Measurements from ENCODE around the gene HERC2. TPM values are rescaled to one million over a fixed set of nuclear protein-coding genes. Genes with fewer than 3 reads are reported as not detected.
"Not testable (repeated sequence)": the region's sequence is repeated elsewhere in the genome, so short reads cannot be mapped to it uniquely, and the experiment has no call there.

Gene HERC2
- total RNA-seq: 10 to 100 TPM; 42.4 to 63.0 (median 53.0) TPM
- 10 to 100 TPM; 24.9 to 39.8 (median 38.0) TPM for polyA plus RNA-seq
- long read RNA-seq, donor 1, partial matches to known transcripts: 0 of 6 reads
- long read RNA-seq, donor 1, other reads (novel, unspliced or antisense): 0 of 6 reads
- long read RNA-seq, donor 2: 0 reads
- long read RNA-seq, donor 3, partial matches to known transcripts: 16 of 17 reads
- long read RNA-seq, donor 3, other reads (novel, unspliced or antisense): 0 of 17 reads
- long read RNA-seq, donor 4, partial matches to known transcripts: 13 of 13 reads
- long read RNA-seq, donor 4, other reads (novel, unspliced or antisense): 0 of 13 reads
- long read RNA-seq, donor 5, partial matches to known transcripts: 11 of 11 reads
- long read RNA-seq, donor 5, other reads (novel, unspliced or antisense): 0 of 11 reads
- long read RNA-seq, donor 6, partial matches to known transcripts: 17 of 19 reads
- long read RNA-seq, donor 6, other reads (novel, unspliced or antisense): 2 of 19 reads
- long read RNA-seq, donor 7: 0 reads
- long read RNA-seq, donor 8, partial matches to known transcripts: 19 of 19 reads
- long read RNA-seq, donor 8, other reads (novel, unspliced or antisense): 0 of 19 reads
- long read RNA-seq, donor 9, partial matches to known transcripts: 0 of 1 reads
- long read RNA-seq, donor 9, other reads (novel, unspliced or antisense): 0 of 1 reads
- long read RNA-seq, donor 10, partial matches to known transcripts: 0 of 1 reads
- long read RNA-seq, donor 10, other reads (novel, unspliced or antisense): 0 of 1 reads

DNA sequence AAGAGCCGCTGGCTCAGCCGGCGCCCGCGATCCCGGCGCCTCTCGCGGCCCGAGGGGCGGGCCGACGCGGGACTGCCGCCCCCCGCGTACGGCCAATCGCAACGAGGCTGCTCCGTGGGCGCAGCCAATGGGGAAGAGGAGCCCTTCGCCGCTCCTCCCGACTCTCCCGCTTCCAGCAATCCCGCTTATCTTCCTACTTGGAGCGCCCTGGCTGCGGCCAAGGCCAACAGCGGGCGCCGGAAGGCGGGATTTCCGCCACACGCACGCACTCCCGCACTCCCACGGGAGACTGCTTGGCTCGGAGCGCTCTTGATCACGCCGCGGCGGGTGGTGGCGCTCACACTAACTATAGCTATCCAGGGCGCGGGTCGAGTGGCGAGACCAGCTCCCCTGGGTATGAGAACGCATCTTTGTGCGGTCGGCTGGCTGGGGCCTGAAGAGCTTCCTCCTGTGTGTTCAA lies at the start of gene HERC2:
HERC2 (minus strand) TSS at position 51 of the 460 bp plus-strand sequence. CDS start 746 bp downstream, outside the sequence.
- H3K9me3 ChIP-seq (replicated peaks in 1 of 3); H3K27me3 ChIP-seq; H3K4me1 ChIP-seq (replicated peaks in 1 of 2); DNase-seq; H3K36me3 ChIP-seq (replicated peaks in 1 of 2); intact Hi-C loops (cut with DNase I): not testable (repeated sequence)
- Histone ChIP-seq H3K27ac (peak within 1 kb of the TSS in 1 of 5 donors; percentile 52), H3K4me3 (peak within 1 kb of the TSS in 1 of 4 donors; percentile 38)
- WGBS, 4 donors: no CpG with 5 or more reads among the region's 52 CpGs

DNA sequence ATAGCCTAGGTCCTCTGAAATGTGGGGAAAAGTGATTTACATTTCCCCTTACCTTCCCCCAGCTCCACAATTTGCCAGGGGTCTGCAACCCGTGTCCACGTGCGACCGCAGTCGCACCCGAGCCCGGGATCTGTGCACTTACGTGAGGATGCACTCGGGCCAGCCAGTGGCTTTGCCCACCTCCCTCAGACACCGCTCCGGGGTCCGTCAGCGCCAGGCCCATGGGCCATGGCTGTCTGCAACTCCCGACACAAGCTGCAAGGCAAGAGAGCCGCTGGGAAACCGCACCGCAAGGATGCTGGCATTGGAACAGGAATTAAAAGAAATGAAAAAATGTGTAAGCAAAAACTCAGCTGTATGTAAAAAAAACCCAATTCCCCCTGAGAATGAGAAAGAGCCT lies 43.5 kb upstream of the HERC2 start:
- WGBS, 4 donors: 84 to 92% methylated on average over 7 to 9 of the region's 17 CpGs; no CpG with 5 or more reads in 2 of the 4 donors

DNA sequence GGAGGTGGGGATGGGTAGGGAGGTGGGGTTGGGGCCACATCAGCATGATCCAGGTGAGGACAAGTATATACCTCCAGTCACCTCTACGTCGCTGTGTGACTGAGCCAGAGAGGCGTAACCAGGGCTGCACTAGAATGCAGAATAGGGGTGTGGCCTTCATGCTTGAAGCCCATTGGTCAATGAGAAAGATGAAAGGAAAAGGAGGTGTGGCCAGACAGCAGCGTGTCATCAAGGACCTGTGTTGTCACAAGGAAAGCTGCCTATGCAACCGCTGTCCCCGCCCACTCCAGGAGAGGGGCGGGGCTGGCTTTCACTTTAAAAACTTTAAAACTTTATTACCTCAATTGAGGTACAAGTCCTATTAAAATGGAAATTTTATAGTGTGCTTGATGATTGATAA lies 36.0 kb upstream of the HERC2 start, which contains the start of gene GOLGA6L24:
GOLGA6L24 (minus strand) TSS at position 101 of the 400 bp plus-strand sequence; CDS start at position 40, 61 bp downstream.
- no CpG with 5 or more reads among the region's 7 CpGs for WGBS, 4 donors
- intact Hi-C loops (cut with DNase I); H3K4me1 ChIP-seq (replicated peaks in 1 of 2): not testable (repeated sequence)

More for the DNA sequence above, 43.5 kb upstream of the HERC2 start:
- peak in 1 of 7 donors; percentile 0 for DNase-seq
- H3K36me3 ChIP-seq (replicated peaks in 1 of 2); H3K4me1 ChIP-seq (replicated peaks in 1 of 2); intact Hi-C loops (cut with DNase I); H3K27me3 ChIP-seq; H3K27ac ChIP-seq; H3K9me3 ChIP-seq (replicated peaks in 1 of 3); H3K4me3 ChIP-seq: not testable (repeated sequence)

GRCh38 chr15:28321358-28322078 lies 461 bp downstream of the HERC2 start:
- DNase-seq; intact Hi-C loops (cut with DNase I); H3K27me3 ChIP-seq; H3K9me3 ChIP-seq (replicated peaks in 1 of 3); H3K4me1 ChIP-seq (replicated peaks in 1 of 2); H3K36me3 ChIP-seq (replicated peaks in 1 of 2): not testable (repeated sequence)
- peak overlapping the region in 1 of 5 donors; percentile 52 for H3K27ac ChIP-seq
- H3K4me3 ChIP-seq: peak overlapping the region in 1 of 4 donors; percentile 38
- WGBS, 4 donors: 1 to 4% (median 2%) methylated on average over 4 to 10 of the region's 39 CpGs

More for the DNA sequence above, 36.0 kb upstream of the HERC2 start, which contains the start of gene GOLGA6L24:
- H3K9me3 ChIP-seq (replicated peaks in 1 of 3); H3K27me3 ChIP-seq; H3K27ac ChIP-seq; DNase-seq; H3K4me3 ChIP-seq; H3K36me3 ChIP-seq (replicated peaks in 1 of 2): not testable (repeated sequence)

GRCh38 chr15:28319725-28320124 lies 2.3 kb downstream of the HERC2 start:
- H3K9me3 ChIP-seq (replicated peaks in 1 of 3); H3K4me1 ChIP-seq (replicated peaks in 1 of 2); intact Hi-C loops (cut with DNase I); DNase-seq; H3K27me3 ChIP-seq; H3K27ac ChIP-seq; H3K4me3 ChIP-seq; H3K36me3 ChIP-seq (replicated peaks in 1 of 2): not testable (repeated sequence)
- 89 to 98% (median 95%) methylated on average over 1 of the region's 1 CpG for WGBS, 4 donors

GRCh38 chr15:28318828-28319227 lies 3.2 kb downstream of the HERC2 start:
- H3K27me3 ChIP-seq; H3K4me1 ChIP-seq (replicated peaks in 1 of 2); H3K36me3 ChIP-seq (replicated peaks in 1 of 2); intact Hi-C loops (cut with DNase I); H3K27ac ChIP-seq; H3K4me3 ChIP-seq; H3K9me3 ChIP-seq (replicated peaks in 1 of 3); DNase-seq: not testable (repeated sequence)
- 100% methylated on average over 1 of the region's 3 CpGs; no CpG with 5 or more reads in 3 of the 4 donors for WGBS, 4 donors

DNA sequence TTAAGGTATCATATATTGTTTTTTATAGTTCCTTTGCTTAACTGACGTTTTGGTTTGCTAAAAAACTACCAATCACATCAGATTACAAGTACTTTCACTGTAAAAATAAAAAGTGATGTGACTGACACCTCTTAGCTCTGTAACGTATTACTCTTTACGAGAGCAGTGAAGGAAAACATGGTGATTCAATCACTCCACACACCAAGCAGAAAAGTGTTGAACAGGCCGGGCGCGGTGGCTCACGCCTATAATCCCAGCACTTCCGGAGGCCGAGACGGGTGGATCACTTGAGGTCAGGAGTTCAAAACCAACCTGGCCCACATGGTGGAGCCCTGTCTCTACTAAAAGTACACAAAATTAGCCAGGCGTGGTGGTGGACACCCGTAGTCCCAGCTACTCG lies 3.9 kb downstream of the HERC2 start:
- H3K36me3 ChIP-seq (replicated peaks in 1 of 2); H3K27me3 ChIP-seq; H3K4me1 ChIP-seq (replicated peaks in 1 of 2); H3K4me3 ChIP-seq; H3K9me3 ChIP-seq (replicated peaks in 1 of 3); H3K27ac ChIP-seq; intact Hi-C loops (cut with DNase I); DNase-seq: not testable (repeated sequence)
- 92 to 95% (median 93%) methylated on average over 12 to 13 of the region's 13 CpGs for WGBS, 4 donors

DNA sequence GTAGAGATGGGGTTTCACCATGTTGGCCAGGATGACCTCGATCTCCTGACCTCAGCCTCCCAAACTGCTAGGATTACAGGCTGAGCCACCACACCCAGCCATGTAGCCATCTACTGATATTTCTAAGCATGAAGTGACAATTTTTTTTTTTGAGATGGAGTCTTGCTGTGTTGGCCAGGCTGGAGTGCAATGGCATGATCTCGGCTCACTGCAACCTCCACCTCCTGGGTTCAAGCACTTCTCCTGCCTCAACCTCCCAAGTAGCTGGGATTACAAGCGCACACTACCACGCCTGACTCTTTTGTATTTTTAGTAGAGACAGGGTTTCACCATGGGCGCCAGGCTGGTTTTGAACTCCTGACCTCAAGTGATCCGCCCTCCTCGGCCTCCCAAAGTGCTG lies 5.0 kb downstream of the HERC2 start:
- H3K4me1 ChIP-seq (replicated peaks in 1 of 2); DNase-seq; intact Hi-C loops (cut with DNase I); H3K36me3 ChIP-seq (replicated peaks in 1 of 2); H3K27me3 ChIP-seq; H3K27ac ChIP-seq; H3K9me3 ChIP-seq (replicated peaks in 1 of 3); H3K4me3 ChIP-seq: not testable (repeated sequence)
- 98 to 99% (median 99%) methylated on average over 7 of the region's 7 CpGs for WGBS, 4 donors

- H3K36me3 ChIP-seq (replicated peaks in 1 of 2): not testable (repeated sequence)
- WGBS, 4 donors: 87 to 89% (median 88%) methylated on average over 8 to 10 of the region's 11 CpGs
These were observed 11.5 kb downstream of the HERC2 start for GRCh38 chr15:28310454-28310853.

DNA sequence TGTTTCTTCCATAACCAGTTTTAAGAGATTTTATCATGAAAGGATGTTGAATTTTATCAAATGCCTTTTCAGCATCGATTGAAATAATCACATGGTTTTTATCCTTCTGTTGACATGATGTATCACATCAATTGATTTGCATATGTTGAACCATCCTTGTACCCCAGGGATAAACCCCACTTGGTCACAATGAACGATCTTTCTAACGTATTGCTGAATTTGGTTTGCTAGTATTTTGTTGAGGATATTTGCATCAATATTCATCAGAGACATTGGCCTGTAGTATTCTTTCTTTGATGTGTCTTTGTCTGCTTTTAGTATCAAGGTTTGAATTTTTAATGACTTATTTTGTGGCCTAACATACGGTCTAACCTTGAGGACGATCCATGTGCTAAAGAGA lies 13.3 kb downstream of the HERC2 start:
- H3K4me1 ChIP-seq (replicated peaks in 1 of 2); H3K27ac ChIP-seq; H3K27me3 ChIP-seq; H3K36me3 ChIP-seq (replicated peaks in 1 of 2); DNase-seq; H3K4me3 ChIP-seq; H3K9me3 ChIP-seq (replicated peaks in 1 of 3); intact Hi-C loops (cut with DNase I): not testable (repeated sequence)
- WGBS, 4 donors: 94 to 99% (median 99%) methylated on average over 5 of the region's 5 CpGs

More at GRCh38 chr15:28310454-28310853, 11.5 kb downstream of the HERC2 start:
- H3K27me3 ChIP-seq; intact Hi-C loops (cut with DNase I); H3K4me3 ChIP-seq; H3K9me3 ChIP-seq (replicated peaks in 1 of 3); H3K4me1 ChIP-seq (replicated peaks in 1 of 2); H3K27ac ChIP-seq; DNase-seq: not testable (repeated sequence)
